Cortex of kidney (tissue), 1 donor: ENCODE data around the gene C1QTNF1.
"Not testable (repeated sequence)": the region's sequence is repeated elsewhere in the genome, so short reads cannot be mapped to it uniquely, and the experiment has no call there.

Experiments used
- DNase-seq: peaks from one replicate; lab custom pipeline; 2025; lab: John Stamatoyannopoulos, UW

The C1QTNF1 gene

GRCh38 chr17:79023180-79023705 is 726 bp upstream of the C1QTNF1 start:
- no peak for DNase-seq

DNA sequence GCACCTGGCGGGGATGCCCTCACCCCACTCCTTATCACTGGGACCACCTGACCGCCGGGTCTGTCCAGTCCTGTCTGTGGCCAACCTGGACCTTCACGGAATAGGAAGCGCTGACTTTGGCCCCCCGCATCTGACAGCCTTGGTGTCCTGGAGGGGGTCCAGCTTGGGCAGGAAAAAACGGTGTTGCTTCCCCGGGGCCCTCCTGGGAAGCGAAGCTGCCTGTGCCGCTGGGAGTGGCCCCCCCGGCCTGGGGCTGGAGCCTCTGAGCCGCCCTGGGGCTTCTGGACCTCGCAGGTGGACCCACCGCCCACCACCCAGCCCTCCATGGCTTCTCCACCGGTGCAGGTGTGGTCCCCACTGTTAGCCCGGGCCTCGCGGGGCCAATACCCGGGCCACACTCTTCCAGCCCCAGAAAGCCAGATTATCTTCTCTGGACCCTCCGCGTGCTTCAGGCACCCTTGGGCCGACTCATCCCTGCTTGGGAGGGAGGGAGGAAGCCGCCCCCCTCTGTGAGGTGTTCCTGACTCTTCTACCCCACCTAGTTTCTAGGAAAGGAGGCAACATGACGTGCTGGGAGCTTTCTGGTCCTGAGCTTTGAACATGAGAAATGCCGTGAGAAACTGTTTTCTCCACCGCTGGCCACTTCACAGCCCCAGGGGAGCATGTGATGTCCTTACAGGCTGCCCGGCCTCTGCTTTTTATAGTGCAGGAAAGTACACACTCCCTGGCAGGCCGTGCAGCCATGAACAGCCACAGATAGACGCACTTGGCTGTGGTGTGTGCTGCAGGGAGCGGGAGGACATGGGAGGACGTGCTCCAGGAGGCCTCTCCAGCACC is 1.1 kb downstream of the C1QTNF1 start:
- DNase-seq: no peak

DNA sequence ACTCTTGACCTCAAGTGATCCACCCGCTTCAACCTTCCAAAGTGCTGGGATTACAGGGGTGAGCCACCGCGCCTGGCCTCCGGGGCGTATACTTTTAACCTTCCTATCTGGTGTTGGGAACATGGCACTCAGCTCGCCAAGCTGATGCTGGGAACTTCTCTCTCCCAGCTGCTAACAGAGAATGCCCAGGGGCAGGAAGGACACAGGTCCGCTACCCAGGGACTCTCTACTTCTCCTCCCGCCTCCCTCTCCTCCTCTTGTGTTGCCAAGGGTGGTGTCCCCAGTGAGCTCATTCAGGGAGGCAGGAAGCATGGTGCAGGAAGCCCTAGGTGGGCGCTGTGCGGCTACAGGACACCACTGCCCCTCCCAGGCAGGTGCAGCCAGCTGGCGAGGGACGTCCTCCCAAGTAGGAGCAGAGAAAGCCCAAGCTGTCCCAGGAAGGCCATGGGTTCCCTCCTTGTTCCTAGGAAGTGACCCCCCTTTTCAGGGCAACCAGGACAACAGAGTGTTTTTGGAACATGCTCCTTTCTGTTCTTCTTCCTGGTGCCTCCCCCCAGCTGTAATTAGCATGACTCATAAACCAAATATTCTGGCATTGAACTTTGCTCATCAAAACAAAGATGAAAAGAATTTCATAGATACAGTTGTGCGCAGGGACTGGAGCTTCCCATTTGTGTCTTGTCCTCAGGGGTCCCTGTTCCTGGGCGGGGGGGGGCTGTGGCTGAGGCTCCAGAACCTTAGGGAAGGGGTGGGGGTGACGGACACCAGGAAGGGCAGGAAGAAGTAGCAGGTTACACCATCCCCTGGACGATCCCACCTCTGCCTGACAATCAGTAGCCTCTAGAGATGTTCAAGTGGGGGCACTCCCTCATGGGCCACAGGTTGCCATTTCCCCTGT is 2.7 kb downstream of the C1QTNF1 start:
- no peak for DNase-seq

DNA sequence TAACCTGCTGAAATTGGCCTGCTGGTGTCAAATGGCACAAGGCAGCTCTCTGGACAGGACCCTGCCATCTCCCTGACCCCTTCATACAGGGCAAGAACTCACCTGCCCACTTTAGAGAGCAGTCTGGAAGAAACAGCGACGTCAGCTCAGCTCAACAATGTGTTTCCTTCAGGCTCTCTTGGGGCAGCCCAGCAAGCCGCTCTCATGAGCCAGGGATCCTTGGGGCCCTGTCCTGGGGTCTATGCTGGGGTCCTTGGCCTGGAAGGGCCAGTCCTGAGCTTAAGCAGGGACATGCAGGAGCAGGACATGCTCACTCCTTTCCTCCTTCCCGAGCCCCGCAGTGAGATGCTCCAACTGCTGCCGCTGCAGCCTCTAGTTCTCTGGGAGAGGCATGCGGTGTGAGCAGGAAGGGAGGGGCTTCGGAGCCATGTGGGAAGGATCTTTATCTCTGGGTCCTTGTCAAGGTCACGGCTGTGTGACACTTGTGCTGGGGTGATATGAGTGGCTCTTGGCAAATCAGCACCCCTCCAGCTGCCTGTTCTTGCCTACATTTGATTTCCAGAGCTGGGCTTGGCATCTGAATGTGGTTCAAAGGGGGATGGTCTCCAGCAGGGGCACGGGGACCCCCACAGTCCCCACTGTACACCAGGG is 3.4 kb downstream of the C1QTNF1 start:
- no peak for DNase-seq

GRCh38 chr17:79027925-79028491 is 4.0 kb downstream of the C1QTNF1 start:
- no peak for DNase-seq

DNA sequence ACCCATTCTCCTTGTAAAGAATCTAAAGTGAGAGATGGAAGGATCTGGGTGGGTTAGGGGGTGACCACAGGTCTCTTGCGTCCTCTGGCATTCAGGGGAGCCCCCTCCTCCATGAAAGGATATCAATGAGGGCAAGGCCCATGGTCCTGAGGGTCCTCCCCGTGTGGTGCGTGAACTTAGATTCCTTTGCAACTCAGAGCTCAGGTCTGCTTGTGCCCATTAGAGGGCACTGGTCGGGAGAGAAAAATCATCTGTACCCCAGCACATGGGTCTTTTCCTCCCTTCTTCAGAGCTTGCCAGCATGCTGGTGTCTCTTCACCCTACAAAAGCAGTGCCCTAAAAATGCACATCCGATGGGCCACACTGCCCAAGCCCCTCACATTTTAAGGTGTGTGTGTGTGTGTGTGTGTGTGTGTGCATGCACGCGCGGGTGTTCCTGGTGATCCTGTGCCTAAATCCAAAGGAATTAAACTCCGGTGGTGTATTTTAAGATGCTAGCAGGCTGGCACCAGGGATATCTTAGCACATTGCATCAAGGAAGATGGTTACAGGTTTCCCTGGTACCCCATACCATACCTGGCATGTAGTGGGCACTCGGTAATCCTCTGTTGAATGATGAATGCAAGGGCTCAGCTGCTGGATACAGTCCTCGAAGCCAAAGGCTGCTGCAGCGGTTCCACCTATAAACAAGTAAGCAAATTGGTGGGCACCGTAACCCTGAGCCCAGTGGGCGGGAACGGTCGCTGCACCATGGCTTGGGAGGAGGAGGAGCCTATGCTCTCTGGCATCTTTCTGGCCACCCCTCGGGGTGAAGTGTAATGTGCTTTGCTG is 4.7 kb downstream of the C1QTNF1 start:
- DNase-seq: no peak

GRCh38 chr17:79029327-79030009 is 5.5 kb downstream of the C1QTNF1 start:
- DNase-seq: no peak

DNA sequence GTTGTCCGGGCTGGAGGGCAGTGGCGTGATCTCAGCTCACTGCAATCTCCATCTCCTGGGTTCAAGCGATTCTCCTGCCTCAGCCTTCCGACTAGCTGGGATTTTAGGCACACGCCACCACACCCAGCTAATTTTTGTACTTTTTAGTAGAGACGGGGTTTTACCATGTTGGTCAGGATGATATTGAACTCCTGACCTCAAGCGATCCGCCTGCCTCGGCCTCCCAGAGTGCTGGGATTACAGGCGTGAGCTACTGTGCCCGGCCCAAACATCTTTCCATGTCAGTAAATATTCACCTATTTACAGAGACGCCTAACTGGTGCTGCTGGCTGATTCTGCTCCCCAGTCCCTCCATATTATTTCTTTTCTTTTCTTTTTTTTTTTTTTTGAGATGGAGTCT is 6.7 kb downstream of the C1QTNF1 start:
- not testable (repeated sequence) for DNase-seq

- DNase-seq: no peak
Measured at GRCh38 chr17:79031996-79032875, 8.3 kb downstream of the C1QTNF1 start.

- DNase-seq: no peak
Measured at GRCh38 chr17:79033046-79033616, 9.2 kb downstream of the C1QTNF1 start.

DNA sequence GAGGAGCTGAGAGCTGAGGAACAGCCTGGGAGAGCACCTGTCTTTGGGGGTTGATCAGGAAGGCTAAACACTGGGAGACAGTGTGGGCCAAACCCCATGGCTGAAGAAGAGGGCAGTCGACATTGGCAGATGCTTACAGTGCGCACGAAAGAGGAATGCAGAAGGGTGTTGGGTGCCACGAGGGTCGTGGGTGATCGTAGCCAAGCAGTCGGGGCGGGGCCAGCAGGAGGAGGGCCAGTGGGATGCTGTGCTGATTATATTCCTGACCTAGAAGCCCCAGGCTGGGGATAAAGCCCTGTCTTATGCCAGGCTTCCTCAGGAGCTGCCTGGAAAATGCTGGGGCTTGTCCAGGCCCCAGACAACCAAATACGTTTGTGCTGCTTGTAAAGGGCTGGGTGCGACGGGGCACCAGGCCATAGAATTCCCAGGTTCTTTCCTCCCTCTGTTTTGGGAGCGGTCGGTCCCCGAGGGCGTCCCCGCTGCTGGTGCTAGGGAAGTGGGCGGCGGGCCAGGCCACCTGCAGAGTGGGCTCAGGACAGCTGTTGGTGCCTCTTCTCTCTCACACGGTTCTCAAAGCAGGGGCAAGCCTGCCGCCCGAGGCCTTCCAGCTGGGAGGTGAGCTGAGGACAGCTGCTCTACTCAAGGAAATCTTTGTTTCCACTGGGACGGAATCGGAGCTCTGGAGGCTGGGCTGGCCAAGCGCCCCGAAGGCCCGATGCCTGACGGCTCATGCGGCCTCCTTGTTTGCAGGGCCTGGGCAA is 10.0 kb downstream of the C1QTNF1 start:
- DNase-seq: no peak

DNA sequence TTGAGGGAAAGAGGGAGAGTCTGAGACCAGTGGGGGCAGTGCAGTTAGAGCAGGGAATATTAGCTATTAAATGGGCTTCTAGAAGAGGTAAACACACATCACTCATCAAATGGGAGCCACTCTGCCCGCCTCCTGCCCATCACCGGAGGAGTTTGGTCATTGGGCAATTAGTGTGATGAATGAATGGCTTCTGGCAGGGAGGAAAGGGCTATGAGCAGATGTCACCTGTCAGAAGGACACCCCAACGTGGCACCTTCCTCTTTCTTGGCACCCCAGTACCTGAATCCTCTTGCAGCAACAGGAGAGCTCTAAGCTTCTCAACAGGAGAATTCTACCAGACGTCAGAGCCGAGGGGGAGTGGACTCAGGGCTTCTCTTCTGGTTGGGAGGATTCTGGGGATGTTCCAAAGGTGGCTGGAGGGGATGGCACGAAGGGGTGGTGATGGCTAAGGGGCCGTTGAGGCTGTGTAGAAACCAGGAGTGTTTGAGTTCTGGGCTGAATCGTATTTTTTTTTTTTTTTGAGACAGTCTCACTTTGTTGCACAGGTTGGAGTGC is 11.0 kb downstream of the C1QTNF1 start:
- DNase-seq: no peak

GRCh38 chr17:79035686-79036085 is 11.7 kb downstream of the C1QTNF1 start:
- no peak for DNase-seq

DNA sequence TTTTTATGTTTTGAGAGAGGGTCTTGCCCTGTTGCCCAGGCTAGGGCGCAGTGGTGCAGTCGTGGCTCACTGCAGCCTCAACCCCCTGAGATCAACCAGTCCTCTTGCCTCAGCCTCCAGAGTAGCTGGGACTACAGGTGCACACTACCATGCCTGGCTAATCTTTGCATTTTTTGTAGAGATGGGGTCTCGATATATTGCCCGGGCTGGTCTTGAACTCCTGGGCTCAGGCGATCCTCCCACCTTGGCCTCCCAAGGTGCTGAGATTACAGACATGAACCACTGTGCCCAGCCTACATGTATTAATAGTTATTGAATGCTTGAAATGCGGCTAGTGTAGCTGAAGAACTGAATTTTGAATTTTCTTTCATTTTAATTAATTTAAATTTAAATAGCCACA is 12.2 kb downstream of the C1QTNF1 start:
- DNase-seq: no peak

- DNase-seq: no peak
Measured at GRCh38 chr17:79036596-79036995, 12.6 kb downstream of the C1QTNF1 start.

DNA sequence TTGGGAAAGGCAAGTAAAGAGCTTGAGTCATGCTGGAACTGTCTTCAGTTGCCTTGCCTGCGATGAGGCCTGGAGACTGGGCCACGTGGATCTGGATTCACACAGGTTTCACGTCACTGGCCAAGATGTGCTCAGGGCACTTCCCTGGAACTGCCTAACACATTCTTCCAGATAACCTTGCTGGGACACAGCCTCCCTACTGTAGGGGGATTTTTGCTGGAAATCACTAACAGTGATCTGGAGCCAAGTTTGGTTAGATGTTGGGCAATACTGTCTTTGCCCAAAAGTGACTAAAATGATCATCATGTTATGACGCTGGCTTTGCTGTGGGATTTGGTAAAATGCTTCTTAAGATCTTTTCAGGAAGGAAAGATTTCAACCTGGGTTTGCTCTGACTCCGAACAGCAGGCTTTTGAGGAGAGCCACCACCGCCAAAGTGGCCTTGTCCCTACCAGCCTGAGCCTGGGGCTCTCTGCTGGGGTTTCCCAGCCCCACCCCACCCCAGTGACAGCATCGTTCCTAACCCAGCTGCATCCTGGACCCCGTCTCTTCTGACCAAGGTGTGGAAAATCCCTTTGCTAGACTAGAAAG is 14.7 kb downstream of the C1QTNF1 start:
- DNase-seq: no peak

DNA sequence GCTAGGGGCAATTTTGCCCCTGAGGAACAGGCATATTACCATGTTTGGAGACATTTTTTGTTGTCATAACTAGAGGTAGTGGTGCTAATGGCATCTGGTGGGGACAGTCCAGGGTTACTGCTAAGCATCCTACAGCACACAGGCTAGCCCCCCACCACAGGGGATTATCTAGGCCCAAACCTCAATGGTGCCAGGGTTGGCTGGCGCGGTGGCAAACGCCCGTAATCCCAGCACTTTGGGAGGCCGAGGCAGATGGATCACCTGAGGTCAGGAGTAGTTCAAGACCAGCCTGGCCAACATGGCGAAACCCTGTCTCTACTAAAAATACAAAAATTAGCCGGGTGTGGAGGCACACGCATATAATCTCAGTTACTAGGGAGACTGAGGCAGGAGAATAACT is 15.2 kb downstream of the C1QTNF1 start:
- no peak for DNase-seq

GRCh38 chr17:79039886-79040285 is 15.9 kb downstream of the C1QTNF1 start:
- no peak for DNase-seq
